Stimulated activated CD4-positive, alpha-beta T cell treated with anti-CD3 and anti-CD28 coated beads, Interleukin-12 subunit alpha, Interleukin-12 subunit beta, amount 100 ng/mL, for 48 hours (primary cell): ENCODE data around the gene FANK1.
"Not testable (repeated sequence)": the region's sequence is repeated elsewhere in the genome, so short reads cannot be mapped to it uniquely, and the experiment has no call there.

ENCODE experiments used
- DNase-seq, 3 donors: peaks; one replicate each; pipeline ENCODE4 v3.0.0-alpha.2; 2020; ENCODE audit warnings: low read depth in 2 of 3, low spot score in 1 of 3

The FANK1 gene

GRCh38 chr10:125886914-125887512, 9.4 kb upstream of the FANK1 start:
- DNase-seq, result no peak

- not testable (repeated sequence) for DNase-seq
These were observed 6.9 kb upstream of the FANK1 start for GRCh38 chr10:125889441-125889840.

- not testable (repeated sequence) for DNase-seq
These were observed 4.0 kb upstream of the FANK1 start for GRCh38 chr10:125892402-125892801.

- DNase-seq, result not testable (repeated sequence)
These were observed 2.2 kb upstream of the FANK1 start for GRCh38 chr10:125894176-125894575.

- DNase-seq, result peak; percentile 14 to 50 (median 44)
These were observed 955 bp upstream of the FANK1 start for GRCh38 chr10:125895130-125896087.

GRCh38 chr10:125897317-125897716, 953 bp downstream of the FANK1 start:
- not testable (repeated sequence) for DNase-seq

GRCh38 chr10:125900963-125901362, 4.6 kb downstream of the FANK1 start:
- not testable (repeated sequence) for DNase-seq

GRCh38 chr10:125903135-125903640, 6.8 kb downstream of the FANK1 start:
- DNase-seq, result not testable (repeated sequence)

- DNase-seq, result not testable (repeated sequence)
These were observed 9.0 kb downstream of the FANK1 start for GRCh38 chr10:125905069-125905994.

- not testable (repeated sequence) for DNase-seq
These were observed 11.2 kb downstream of the FANK1 start for GRCh38 chr10:125907598-125907997.

- DNase-seq, result not testable (repeated sequence)
These were observed 12.4 kb downstream of the FANK1 start for GRCh38 chr10:125908813-125909212.

GRCh38 chr10:125909491-125909890, 13.1 kb downstream of the FANK1 start:
- DNase-seq, result not testable (repeated sequence)

GRCh38 chr10:125911145-125911544, 14.8 kb downstream of the FANK1 start:
- DNase-seq, result no peak

- no peak for DNase-seq
These were observed 15.6 kb downstream of the FANK1 start for GRCh38 chr10:125911990-125912389.

- not testable (repeated sequence) for DNase-seq
These were observed 16.9 kb downstream of the FANK1 start for GRCh38 chr10:125913277-125913676.

- no peak for DNase-seq
These were observed 20.6 kb downstream of the FANK1 start for GRCh38 chr10:125916977-125917376.

GRCh38 chr10:125917704-125918361, 21.5 kb downstream of the FANK1 start:
- DNase-seq, result not testable (repeated sequence)

GRCh38 chr10:125921643-125922306, 25.4 kb downstream of the FANK1 start:
- not testable (repeated sequence) for DNase-seq

GRCh38 chr10:125925262-125925834, 29.0 kb downstream of the FANK1 start:
- DNase-seq, result no peak
